Midbrain (tissue), 1 donor: Measurements from ENCODE around the gene STARD10.

Experiments used
- DNase-seq: peaks from one replicate; lab custom pipeline; 2025; lab: John Stamatoyannopoulos, UW

The STARD10 gene

DNA sequence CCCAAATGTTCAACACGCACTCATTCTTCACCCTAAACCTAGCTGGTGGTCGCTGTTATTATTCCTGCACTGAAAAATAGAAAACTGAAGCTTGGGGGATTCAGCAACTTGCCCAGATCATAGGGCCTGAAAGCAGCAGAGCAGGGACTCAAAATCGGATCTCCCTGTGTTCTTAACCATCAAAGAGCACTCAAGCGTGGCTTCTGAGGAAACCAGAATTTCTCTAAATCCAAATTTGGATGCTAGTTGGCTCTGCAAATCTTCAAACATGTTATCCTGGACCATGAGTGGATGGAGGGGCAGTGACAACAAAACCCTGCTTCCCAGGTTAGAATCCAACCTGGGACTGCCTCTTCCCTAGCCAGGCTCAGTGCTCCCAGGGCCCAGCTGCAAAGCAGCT is 30.0 kb downstream of the STARD10 start:
- no peak for DNase-seq

DNA sequence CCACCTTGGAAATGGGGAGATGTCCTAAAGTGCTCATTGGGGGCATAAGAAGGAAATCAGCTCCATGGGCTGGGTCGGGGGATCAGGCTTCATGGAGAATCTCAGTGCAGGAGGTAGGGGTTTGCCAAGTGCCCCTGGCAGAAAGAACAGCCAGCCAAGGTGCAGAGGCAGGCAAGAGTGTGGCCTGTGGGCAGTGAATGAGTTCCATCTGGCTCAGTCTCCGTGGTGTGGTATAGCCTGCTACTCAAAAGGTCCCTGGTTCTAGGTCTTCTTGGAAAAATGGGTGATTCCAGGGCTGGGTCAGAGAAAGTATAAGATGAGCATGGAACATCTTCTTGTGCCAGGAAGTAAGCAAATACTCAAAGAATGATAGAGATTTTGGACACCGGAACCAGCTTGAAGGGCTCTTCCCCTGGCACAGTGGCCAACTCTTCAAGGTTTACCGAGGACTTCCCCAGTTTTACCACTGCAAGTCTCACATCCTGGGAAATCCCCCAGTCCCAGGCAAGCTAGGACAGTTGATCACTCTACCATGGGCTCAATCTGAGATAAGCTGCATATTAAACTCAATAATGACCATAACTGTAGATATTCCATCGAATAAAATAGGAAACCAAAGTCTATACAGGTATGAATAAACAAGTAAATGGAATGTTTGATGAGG is 31.1 kb downstream of the STARD10 start:
- no peak for DNase-seq

DNA sequence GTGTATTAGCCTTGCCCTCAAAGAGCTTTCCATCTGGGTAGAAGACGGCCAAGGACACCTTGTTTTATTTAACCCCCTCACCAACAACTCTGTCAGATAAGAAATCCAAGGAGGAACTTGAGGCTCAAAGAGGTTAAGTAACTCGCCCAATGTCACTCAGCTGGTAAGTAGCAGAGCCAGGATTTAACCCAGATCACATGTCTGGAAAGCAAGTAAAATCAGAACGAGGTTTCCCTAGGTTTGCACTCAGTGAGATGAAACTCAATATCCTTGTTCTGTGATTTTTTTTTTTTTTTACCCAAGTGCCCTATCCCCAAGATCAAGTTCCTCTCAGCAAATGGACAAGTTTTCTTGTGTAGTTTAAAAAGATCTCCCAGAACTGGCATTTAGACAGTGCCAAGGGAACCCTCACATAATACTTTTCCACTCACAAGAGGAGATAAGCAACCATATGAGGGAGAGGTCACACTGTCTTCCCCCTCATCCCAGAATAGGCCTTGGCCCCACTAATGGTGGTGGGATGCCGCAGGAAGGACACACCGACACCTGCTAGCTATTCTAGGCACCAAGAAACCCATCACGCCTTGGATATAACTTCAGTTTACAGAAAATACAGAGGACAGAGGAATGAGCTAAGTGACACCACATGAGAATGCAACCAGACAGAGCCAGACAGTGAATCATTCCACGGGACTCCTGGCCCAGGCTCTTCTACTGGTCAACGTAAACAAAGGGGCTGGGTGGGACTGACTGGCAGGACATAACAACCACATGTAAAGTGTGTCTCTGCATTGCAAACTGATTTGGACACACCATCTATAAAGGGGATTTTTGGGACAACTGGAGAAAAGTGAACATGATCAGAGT is 33.1 kb downstream of the STARD10 start:
- no peak for DNase-seq

DNA sequence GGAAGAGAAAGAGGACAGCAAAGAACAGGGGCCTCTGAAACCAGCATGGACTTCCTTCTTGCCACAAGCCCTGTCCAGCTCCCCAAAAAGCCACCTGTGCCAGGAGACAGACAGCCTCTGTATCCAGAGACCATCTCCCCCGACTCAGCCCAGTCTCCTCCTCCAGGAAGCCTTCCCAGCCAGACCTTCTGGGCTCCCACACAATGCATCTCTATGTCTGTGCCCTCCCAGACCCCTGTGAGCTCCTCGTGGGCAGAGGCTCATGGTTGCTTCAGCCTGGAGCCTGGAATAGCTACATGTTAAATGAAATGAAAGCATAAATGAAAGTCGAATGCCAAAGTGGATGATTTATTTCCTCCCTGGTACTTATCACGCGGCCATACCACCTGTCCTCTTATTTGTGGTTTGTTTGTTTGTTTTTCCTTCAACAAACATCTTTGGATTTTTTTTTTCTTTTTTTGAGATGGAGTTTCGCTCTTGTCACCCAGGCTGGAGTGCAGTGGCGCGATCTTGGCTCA is 34.3 kb downstream of the STARD10 start:
- DNase-seq: no peak

DNA sequence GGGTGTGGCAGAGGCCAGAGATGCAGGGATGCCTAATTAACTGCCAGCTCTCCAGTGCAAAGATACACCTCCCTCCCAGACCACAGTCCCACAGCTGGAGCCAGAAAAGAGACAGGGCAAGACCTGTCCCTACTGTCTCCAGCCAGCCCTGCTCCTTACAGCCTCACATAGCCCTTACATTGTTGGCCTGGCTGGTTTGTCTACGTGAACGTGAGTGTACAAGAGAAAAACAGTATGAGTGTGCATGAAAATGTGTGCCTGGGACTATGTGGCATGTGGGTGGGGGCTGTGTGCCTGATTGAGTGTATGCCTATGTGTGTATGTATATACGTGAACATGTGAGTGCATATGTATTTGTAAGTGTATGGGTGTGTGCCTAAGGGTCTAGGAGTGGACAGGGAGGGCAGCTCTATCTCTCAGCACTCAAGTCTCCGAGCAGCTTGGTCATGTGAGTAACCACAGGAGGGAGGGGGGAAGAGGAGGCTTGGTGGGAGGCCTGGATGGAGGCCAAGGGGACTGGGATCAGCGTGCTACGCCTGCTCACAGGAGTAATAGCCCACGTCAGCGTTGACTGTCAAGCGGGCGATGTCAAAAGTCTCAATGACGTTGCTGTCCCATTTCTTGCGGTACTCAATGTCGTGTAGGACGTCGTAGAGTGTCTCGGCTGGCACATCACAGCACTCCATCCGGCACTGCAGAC is 35.0 kb downstream of the STARD10 start:
- DNase-seq: peak; percentile 8

DNA sequence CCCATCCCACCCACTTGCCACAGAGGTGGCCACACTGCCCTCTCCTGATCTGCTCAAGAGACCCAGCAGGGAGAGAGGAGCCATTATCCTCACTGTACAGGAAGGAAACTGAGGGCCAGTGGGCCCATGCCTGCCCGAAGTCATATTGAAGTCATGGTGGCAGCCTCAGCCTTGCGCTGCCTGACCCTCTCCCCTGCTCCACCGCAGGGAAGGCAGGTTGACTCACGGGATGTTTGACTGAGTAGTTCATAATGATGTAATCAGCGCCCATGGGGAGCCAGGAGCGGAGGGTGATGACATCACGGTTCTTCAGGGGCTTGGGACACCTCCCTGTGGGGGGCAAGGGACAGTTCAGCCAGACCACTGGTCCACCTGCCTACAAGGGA is 35.5 kb downstream of the STARD10 start:
- DNase-seq: no peak

DNA sequence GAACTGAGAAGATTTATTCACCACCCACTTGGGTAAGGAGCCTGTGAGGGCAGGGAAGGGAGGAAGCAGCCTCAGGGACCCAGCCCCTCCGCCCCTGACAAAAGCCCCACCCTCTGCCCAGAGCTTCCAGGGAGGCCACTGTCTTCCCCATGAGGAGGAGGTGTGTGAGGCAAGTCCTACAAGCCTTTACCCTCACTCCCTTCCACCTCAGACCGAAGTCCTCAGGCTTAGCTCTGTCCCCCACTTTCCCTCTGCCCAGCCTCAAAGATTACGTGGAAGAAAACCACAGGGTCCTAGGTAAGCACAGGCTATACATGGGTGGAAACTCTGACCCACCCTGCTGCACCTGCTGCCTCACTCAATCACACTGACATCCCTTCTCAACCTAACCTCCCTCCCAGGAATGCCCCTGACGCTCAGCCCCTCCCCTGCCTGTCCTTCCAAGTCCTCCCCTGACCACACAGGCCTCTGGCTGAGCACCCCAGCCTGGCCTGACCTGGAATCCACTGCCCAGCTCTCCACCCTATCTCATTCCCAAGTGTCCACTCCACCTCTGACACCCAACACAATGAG is 38.0 kb downstream of the STARD10 start:
- DNase-seq: no peak

DNA sequence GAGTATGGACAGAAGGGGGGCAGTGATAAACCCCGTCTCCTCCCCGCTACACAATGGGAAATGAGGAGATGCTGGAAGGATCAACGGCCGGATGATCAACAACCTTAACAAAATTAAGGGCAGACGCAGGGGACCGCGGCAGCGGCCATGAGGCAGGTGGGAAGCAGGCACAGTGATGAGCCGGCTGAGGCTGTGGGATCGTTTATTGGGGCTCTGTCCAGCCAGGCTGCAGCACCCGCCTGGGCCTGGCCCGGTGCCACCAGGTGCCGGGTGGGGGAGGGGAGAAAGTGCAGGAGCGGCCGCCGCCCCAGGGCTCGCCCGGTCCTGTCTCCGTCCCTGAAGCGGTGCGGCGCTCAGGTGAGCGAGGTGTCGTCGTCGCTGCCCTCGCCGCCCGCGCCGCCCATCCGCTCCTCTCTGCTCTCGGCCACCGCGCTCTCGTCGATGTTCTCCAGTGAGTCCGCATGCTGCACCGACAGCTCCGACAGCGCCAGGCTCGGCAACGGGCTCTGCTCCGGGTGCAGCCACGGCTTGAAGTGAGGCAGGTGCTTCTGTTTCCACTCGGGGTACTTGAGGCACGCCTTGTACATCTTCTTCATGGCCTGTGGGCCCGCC is 39.2 kb downstream of the STARD10 start:
- no peak for DNase-seq

DNA sequence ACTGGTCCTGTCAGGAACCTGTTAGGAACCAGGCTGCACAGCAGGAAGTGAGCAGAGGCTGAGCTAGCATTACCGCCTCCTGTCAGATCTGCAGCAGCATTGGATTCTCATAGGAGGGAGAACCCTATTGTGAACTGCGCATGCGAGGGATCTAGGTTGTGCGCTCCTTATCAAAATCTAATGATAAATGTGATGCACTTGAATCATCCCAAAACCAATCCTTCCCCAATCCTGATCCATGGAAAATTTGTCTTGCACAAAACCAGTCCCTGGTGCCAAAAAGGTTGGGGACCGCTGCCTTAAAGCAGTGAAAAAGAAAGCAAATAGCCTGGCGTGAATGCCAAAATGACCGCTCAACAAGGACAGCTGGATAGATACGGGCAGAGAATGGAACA is 39.7 kb downstream of the STARD10 start:
- DNase-seq: no peak

DNA sequence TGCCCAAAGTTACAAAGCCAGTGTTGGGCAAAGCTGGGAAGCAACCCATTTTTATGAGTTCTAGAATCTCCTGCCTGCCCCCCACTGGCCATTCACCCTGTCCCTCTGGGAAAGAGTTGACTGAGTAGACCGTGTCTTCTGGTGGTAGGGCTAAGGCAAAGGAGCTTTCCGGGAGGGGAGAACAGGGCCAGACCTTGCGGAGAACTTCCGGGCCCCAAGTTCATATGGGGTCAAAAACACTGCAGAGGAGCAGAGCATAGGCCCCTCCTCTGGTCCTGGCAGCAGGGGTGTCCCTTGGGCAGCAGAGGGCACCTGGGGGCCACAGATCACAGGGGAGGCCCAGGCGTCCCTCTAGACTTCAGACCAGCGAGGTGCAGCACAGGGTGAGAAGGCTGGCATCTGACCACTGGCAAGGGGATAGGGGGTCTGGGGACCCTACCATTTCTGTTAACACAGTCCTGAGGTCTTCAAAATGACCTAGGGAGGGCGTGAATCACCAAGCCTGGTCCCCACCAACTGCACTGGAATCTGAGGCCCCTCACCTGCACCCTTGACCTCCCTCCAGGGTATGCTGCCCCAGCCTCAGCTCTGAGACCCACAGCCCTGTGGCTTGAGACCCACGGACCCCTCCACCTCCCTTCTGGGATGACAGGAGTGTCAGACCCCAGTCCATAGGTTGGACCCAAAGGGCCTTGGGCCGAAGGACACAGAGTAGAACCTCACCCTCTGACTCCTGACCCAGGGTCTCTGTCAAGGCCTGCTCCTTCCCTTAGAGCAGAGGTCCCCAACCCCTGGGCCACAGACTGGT is 40.3 kb downstream of the STARD10 start:
- peak; percentile 59 for DNase-seq

DNA sequence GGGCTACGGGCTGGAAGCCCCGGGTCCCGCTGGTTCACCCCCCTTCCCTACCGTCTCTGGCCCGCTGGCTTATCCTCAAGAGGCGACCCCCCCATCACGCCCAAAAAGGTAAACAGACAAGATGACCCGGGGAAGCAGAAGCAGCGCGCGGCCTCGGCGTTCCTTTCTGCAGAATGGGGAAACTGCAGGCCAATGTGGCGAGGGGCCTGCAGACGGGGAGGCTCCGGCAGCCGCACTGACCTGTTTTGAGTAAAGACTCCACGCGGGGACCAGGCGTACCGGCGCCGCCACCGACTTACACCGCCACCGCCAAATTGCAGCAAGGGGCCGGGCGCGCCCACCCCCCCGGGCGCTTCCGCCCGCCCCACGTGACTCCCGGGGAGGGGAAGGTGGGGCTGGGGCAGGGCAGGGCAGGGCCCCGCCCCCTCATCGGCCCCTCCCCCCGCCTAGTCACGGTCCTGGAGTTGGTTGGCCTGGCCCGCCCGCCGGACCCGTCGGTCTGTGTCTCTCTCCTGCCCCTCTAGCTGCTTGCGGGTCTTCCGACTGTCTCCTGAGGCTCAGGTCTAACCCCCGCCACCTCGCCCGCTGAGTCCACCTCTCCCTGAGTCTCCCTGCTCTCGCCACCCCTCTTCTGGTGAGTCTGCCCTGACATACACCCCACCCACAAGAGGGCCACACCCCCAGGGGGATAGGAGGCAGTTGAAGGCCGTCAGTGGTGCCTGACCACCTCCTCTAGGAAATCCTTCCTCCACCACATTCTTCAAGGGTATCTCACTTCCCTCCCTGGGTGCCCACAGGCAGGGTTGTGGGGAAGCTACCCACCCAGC is 41.5 kb downstream of the STARD10 start, which contains the start of gene ARAP1:
Gene ARAP1, minus strand, starts transcription at position 321 of the 827 bp plus-strand sequence. CDS start 25,280 bp downstream, outside the sequence.
- DNase-seq: peak; percentile 78

DNA sequence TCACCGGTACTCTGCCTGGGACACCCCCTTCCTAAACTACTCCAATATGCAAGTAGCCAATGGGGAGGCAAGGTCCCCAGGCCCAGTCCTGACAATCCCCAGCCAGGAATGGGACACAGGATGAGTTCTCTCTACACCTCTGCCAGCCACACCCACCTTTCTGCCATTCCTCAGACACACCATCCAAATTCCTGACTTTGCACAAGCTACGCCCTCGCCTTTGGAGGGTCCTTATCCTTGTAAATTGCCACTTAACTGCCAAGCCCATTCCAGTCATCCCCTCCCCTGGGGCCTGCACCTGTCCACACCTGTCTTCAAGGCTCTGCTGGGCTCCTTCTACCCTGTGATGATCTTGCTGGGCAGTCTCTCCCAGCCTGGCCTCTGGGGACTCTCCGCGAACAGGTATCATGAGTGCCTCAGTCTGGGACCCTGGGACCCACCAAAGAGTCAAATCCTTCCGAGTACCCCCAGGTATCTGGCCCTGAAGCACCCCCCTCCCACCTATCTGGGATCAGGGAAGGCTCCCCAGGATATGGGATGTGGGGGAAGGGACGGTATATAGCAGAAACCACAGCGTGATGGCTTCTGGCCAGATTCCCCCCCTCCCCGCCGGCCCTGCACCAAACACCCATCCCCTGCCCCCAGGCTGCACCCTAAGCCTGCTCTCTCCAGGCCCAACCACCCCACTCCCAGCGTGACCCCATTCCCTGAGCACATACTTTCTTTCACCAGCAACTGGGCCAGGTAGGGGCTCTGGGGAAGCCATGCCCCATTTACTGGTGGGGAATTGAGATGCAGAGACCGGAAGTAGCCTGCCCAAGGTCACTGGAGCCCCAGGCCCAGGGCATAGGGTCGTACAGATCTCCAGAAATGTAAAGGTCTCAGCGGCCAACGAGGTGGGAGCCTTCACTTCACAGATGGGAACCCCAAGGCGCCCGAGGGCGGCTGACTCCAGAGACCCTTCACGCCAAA is 42.4 kb downstream of the STARD10 start:
- no peak for DNase-seq

DNA sequence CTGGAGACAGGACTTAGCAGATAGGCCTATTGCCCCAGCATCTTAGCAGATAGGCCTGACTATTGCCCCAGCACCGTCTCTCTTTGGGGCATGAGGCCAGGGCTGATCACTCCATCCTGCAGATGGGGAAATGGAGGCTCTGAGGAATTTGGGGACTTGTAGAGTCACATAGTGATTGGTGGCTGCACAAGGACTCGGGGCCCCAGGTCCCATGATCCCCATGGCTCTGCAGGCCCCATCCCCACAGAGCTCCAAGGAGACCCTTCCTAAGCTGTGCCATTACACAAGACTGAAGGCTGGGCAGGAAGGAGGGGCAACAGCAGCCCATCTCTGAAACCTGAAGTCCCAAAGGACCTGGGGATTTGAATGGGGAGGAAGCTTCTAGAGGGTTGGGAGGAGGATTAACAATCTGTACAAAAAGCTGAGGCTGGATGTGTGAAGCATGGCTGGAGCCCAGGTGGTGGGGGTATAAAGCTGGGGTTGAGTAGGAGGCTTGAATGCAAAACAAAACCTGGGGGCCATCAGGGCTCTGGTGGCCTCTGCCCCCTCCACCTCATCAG is 43.2 kb downstream of the STARD10 start:
- DNase-seq: peak; percentile 46

DNA sequence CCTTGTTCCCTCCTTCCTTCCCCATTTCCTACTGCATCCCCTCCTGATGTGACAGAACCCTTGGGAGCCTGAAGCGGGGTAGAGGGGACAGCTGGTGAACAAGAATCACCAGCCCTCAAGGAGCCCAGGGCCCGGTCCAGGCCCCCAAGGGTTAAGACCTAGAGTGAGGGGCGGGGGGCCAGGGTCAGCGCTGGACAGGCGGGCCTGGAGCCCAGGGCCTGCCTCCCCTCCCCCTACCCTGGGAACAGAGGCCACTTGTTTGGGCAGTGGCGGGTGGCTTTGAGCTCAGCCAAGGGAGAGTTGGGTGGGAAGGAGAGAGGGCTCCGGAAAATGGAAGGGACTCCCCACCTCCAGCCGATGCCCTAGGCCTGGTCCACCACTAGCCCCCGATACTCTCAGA is 43.8 kb downstream of the STARD10 start:
- peak; percentile 70 for DNase-seq

DNA sequence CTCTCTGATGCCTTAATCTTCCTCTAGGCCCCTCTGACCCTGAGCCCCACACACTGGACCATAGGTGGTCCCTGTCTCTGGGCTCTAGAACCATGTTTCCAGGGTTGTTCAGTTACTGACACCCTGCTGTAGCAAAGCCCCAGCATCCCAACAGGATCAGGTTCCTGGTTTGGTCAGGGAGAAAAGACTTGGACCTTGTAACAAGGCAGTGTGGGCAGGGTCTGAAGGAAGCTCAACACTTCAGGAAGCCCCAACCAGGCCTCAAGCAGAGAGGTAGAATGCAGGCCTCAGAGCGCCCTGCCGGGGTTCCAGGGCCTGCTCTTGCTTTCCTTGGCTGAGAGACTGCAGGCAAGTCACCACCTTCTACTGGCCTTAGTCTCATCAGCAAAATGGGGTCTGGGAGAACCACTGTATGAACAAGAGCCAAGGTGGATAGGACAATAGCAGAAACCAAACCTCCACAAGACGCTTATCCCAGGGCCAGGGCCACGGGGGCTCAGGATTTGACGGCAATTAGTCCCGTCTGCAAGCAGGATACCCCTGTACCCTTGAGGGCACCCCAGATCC is 46.5 kb downstream of the STARD10 start:
- no peak for DNase-seq

DNA sequence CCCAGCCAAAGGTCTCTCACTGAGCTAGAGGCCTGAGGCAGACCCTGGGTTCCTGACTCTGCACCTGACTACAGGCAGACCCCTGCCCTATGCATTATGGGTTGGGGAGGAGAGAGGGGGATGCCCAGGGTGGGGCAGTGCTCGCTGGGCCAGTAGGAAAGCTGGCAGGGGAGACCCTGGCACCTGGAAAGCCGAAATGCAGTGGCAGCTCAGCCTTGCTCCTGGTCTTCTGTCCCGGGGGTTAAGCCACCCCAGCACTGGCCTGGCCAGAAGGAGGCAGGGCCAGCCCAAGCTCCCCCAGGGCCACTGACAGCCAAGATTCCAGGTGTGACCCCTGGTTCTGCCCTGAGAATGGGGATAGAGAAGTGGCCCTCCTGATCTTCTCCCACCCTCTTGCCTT is 47.0 kb downstream of the STARD10 start:
- DNase-seq: no peak

DNA sequence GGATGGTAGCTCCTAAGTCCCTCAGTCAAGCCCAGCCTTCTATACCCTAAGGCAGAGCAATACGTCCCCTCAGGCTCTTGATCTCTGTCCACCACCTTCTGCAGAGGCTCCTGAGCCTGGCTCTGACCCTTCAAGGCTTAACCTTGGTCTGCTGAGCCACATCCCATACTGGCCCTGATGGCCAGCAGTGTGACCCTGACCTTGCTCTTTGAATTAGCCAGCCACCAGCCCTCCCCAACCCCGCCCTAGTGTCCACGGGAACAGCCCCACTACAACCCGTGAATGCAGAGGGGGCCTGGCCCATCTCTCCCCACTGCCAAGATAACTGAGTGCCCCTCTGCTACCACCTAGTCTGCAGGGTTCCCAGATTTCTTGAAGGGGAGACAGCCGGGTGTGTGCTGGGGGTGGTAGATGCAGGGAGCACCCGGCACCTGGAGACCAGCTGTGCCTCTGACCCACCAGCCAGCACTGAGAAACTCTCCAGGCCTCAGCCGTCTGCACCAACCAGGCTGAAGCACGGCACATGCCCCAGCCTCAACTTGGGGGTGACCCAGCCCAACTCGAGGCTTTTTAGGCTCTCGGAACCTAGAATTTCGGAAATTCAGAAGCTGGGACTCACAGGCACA is 47.8 kb downstream of the STARD10 start:
- no peak for DNase-seq

DNA sequence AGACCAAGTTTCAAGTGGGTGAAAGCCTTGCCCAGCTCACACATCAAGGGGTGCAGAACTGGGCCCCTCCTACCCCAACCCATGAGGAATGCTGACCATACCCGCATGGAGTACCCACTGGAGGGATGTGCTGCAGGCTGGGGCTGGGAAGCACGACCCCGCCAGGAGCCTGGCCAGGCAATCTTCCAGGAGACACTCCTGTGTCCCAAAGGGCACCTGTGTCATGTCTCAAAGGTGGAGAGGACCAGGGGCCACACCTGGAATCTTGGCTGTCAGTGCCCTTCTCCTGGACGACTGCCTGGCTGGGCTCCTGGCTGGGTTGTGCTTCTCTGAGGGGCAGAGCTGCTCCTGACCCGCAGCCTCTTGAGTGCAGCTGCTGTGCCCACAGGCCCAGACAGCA is 48.3 kb downstream of the STARD10 start:
- no peak for DNase-seq
